MM.1S (cell line): Measurements from ENCODE around the gene UXS1.
A peak's percentile ranks its signal among the peaks of the same experiment; 100 is the strongest.

Experiments used
- DNase-seq: peaks from one replicate; pipeline ENCODE4 v3.0.0-alpha.2; 2015
- H2AFZ ChIP-seq: fragments of 300-600 bp; sonication (generic); 2 replicates; pipeline ENCODE4 v1.6.0; 2016; ENCODE audit warnings: antibody characterized with exemption, low read length
- H3F3A ChIP-seq: fragments of 300-600 bp; sonication (generic); 2 replicates; pipeline ENCODE4 v1.6.1; 2016; ENCODE audit warnings: mild to moderate bottlenecking, antibody characterized with exemption, low read length, moderate library complexity, mixed read lengths; ENCODE audit not compliant: insufficient read depth
- H3K27ac ChIP-seq: fragments of 300-600 bp; sonication (generic); 2 replicates; pipeline ENCODE4 v1.5.1; 2016; ENCODE audit warnings: mild to moderate bottlenecking, low read length
- H3K27me3 ChIP-seq: fragments of 300-600 bp; sonication (generic); replicated peaks from 2 replicates; pipeline ENCODE4 v1.6.0; 2016; ENCODE audit warnings: low read length; ENCODE audit not compliant: insufficient read depth
- H3K36me3 ChIP-seq: fragments of 300-600 bp; sonication (generic); replicated peaks from 2 replicates; pipeline ENCODE4 v1.6.1; 2016; ENCODE audit warnings: mild to moderate bottlenecking, low read length, mixed read lengths; ENCODE audit not compliant: insufficient read depth
- H3K4me1 ChIP-seq: fragments of 300-600 bp; sonication (generic); 2 replicates; pipeline ENCODE4 v1.6.1; 2016; ENCODE audit warnings: low read length, mixed read lengths
- H3K4me2 ChIP-seq: fragments of 300-600 bp; sonication (generic); 2 replicates; pipeline ENCODE4 v1.6.0; 2016; ENCODE audit warnings: low read depth, low read length
- H3K4me3 ChIP-seq: fragments of 300-600 bp; sonication (generic); 2 replicates; pipeline ENCODE4 v1.5.1; 2016; ENCODE audit warnings: low read length, mixed read lengths
- H3K79me2 ChIP-seq: fragments of 300-600 bp; sonication (generic); 2 replicates; pipeline ENCODE4 v1.6.1; 2016; ENCODE audit warnings: mixed run types, low read length, mixed read lengths
- H3K9ac ChIP-seq: fragments of 300-600 bp; sonication (generic); 2 replicates; pipeline ENCODE4 v1.6.1; 2016; ENCODE audit warnings: low read length, mixed read lengths
- H3K9me2 ChIP-seq: fragments of 300-600 bp; sonication (generic); replicated peaks from 2 replicates; pipeline ENCODE4 v1.6.1; 2016; ENCODE audit warnings: mild to moderate bottlenecking, low read length, mixed read lengths; ENCODE audit not compliant: insufficient read depth
- H3K9me3 ChIP-seq: fragments of 300-600 bp; sonication (generic); replicated peaks from 2 replicates; pipeline ENCODE4 v1.6.1; 2016; ENCODE audit warnings: mild to moderate bottlenecking, low read length, mixed read lengths; ENCODE audit not compliant: insufficient read depth
- H4K20me1 ChIP-seq: fragments of 300-600 bp; sonication (generic); 2 replicates; pipeline ENCODE4 v1.6.1; 2016; ENCODE audit warnings: mild to moderate bottlenecking, low read length, moderate library complexity, mixed read lengths; ENCODE audit not compliant: insufficient read depth
- EZH2 ChIP-seq: fragments of 300-600 bp; sonication (generic); optimal IDR thresholded peaks from 2 replicates; pipeline ENCODE3; 2017; ENCODE audit warnings: low read depth, mild to moderate bottlenecking, antibody characterized with exemption, low read length, mixed read lengths
- EZH2phosphoT487 ChIP-seq: fragments of 300-600 bp; sonication (generic); IDR thresholded peaks from 2 replicates; pipeline ENCODE4 v1.6.1; 2018; ENCODE audit warnings: antibody characterized with exemption, low read length
- TF ChIP-seq, protein P1 (sequence below): fragments of 300-600 bp; sonication (generic); IDR thresholded peaks from 2 replicates; pipeline ENCODE4 v1.5.1; 2016; ENCODE audit warnings: antibody characterized with exemption, low read length, mixed read lengths

Gene UXS1

DNA sequence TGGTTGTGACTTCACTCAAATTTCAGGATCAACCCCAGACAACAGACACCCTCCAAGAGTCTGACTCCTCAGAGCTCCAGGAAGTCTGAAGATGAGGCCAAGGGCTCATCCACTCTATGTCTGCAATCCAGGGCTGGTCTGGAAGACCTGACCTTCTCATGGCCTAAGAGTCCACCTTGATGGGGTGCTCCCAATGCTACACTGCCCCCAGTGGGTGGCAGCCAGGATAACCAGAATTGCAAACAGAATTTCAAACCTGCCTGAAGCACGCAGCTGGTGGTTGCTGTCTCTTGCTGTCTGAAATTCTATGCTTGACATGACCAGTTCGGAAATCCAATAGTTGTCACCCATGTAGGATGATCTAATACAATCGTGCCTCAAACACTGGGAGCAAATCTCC lies 96.0 kb downstream of the UXS1 start:
- TF ChIP-seq, protein P1, sequence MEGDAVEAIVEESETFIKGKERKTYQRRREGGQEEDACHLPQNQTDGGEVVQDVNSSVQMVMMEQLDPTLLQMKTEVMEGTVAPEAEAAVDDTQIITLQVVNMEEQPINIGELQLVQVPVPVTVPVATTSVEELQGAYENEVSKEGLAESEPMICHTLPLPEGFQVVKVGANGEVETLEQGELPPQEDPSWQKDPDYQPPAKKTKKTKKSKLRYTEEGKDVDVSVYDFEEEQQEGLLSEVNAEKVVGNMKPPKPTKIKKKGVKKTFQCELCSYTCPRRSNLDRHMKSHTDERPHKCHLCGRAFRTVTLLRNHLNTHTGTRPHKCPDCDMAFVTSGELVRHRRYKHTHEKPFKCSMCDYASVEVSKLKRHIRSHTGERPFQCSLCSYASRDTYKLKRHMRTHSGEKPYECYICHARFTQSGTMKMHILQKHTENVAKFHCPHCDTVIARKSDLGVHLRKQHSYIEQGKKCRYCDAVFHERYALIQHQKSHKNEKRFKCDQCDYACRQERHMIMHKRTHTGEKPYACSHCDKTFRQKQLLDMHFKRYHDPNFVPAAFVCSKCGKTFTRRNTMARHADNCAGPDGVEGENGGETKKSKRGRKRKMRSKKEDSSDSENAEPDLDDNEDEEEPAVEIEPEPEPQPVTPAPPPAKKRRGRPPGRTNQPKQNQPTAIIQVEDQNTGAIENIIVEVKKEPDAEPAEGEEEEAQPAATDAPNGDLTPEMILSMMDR: peak; percentile 20; the same call in 1 of the 2 replicates
- TF ChIP-seq EZH2phosphoT487: no peak
- TF ChIP-seq EZH2: no peak
- Histone ChIP-seq H3K4me1 (no peaks in the 10 kb centered on the region), H3K9ac (no peak overlapping the region), H3K9me2 (no peaks in the 10 kb centered on the region), H3K79me2 (no peaks in the 10 kb centered on the region), H3K4me2 (no peak overlapping the region), H3K9me3 (no peaks in the 10 kb centered on the region), H3K27ac (no peak overlapping the region), H3K27me3 (no peaks in the 10 kb centered on the region), H3F3A (no peaks in the 10 kb centered on the region), H4K20me1 (no peaks in the 10 kb centered on the region), H2AFZ (no peak overlapping the region), H3K36me3 (no peaks in the 10 kb centered on the region), H3K4me3 (no peak overlapping the region)
- no peak for DNase-seq

GRCh38 chr2:106097038-106098000 lies 96.8 kb downstream of the UXS1 start:
- no peak overlapping the region for H2AFZ ChIP-seq

DNA sequence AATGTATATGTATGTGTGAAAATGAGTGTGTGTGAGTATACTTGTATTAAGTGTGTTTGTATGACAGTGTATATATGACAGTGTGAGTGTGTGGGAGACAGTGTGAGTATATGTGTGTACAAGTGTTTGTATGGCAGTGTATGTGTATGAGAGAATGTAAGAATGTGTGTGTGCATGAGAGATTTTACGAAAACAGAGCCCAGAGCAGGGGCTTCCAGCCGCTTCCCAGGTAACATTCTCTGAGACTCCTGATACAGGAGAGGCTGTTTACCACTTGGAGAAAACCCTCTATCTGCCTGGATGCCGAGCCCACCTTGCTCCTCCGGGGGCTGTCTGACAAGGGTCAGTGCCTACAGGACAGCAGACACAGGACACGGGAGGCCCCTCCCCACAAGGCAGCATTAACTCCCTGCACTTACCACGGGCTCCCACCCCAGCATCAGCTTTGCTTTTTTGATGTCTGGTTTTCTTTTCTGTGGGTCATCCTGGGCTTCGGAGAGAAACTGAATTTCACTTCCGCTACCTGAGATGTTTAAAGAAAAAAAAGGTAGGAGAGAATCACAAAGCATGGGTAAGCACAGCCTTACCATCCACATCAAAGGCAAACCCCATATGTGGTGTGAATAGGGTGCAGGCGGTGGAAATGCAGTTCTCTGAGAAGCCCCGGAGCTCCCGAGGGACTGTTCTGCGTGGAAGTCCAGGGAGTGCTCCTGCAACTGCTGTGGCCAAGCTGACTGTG lies 97.6 kb downstream of the UXS1 start:
- Histone ChIP-seq H3K27me3 (no peaks in the 10 kb centered on the region), H3K4me2 (no peak overlapping the region), H2AFZ (no peak overlapping the region), H3K79me2 (no peaks in the 10 kb centered on the region), H3F3A (no peaks in the 10 kb centered on the region), H3K9ac (no peak overlapping the region), H3K9me2 (no peaks in the 10 kb centered on the region), H3K4me1 (no peaks in the 10 kb centered on the region), H3K9me3 (no peaks in the 10 kb centered on the region), H3K36me3 (no peaks in the 10 kb centered on the region), H3K27ac (no peak overlapping the region), H4K20me1 (no peaks in the 10 kb centered on the region), H3K4me3 (no peak overlapping the region)
- no peak for DNase-seq
- TF ChIP-seq, protein P1: no peak
- TF ChIP-seq EZH2 (no peak), EZH2phosphoT487 (no peak)

More at GRCh38 chr2:106097038-106098000, 96.8 kb downstream of the UXS1 start:
- Histone ChIP-seq H3K9ac (no peak overlapping the region), H3K9me2 (no peaks in the 10 kb centered on the region), H3K4me2 (no peak overlapping the region), H3K4me3 (no peak overlapping the region), H4K20me1 (no peaks in the 10 kb centered on the region), H3K4me1 (no peaks in the 10 kb centered on the region), H3K27ac (no peak overlapping the region), H3K36me3 (no peaks in the 10 kb centered on the region), H3K79me2 (no peaks in the 10 kb centered on the region), H3F3A (no peaks in the 10 kb centered on the region), H3K9me3 (no peaks in the 10 kb centered on the region), H3K27me3 (no peaks in the 10 kb centered on the region)
- no peak for TF ChIP-seq EZH2phosphoT487
- DNase-seq: no peak
